Measurements from ENCODE around the gene TMEM121.
"Not testable (repeated sequence)": the region's sequence is repeated elsewhere in the genome, so short reads cannot be mapped to it uniquely, and the experiment has no call there.

The TMEM121 gene

GRCh38 chr14:105547072-105547471 lies 20.7 kb downstream of the TMEM121 start:
- DNase-seq (ENCODE audit: low read depth): not testable (repeated sequence)

GRCh38 chr14:105547741-105548169 lies 21.4 kb downstream of the TMEM121 start:
- no peak for DNase-seq (ENCODE audit: low read depth)

GRCh38 chr14:105549481-105549880 lies 23.1 kb downstream of the TMEM121 start:
- no peak for DNase-seq (ENCODE audit: low read depth)

- no peak for DNase-seq (ENCODE audit: low read depth)
Observed at GRCh38 chr14:105554022-105554421, 27.6 kb downstream of the TMEM121 start.

- no peak for DNase-seq (ENCODE audit: low read depth)
Observed at GRCh38 chr14:105554523-105554922, 28.1 kb downstream of the TMEM121 start.

- DNase-seq (ENCODE audit: low read depth): not testable (repeated sequence)
Observed at GRCh38 chr14:105557671-105558070, 31.3 kb downstream of the TMEM121 start.

GRCh38 chr14:105558449-105559154 lies 32.2 kb downstream of the TMEM121 start:
- not testable (repeated sequence) for DNase-seq (ENCODE audit: low read depth)

GRCh38 chr14:105559384-105560047 lies 33.1 kb downstream of the TMEM121 start:
- not testable (repeated sequence) for DNase-seq (ENCODE audit: low read depth)

GRCh38 chr14:105560048-105560669 lies 33.8 kb downstream of the TMEM121 start:
- DNase-seq (ENCODE audit: low read depth): not testable (repeated sequence)

- DNase-seq (ENCODE audit: low read depth): not testable (repeated sequence)
Observed at GRCh38 chr14:105561345-105561744, 35.0 kb downstream of the TMEM121 start.

GRCh38 chr14:105562713-105563346 lies 36.4 kb downstream of the TMEM121 start:
- no peak for DNase-seq (ENCODE audit: low read depth)

GRCh38 chr14:105563347-105563737 lies 37.0 kb downstream of the TMEM121 start:
- DNase-seq (ENCODE audit: low read depth): no peak

GRCh38 chr14:105564536-105564935 lies 38.2 kb downstream of the TMEM121 start:
- not testable (repeated sequence) for DNase-seq (ENCODE audit: low read depth)

GRCh38 chr14:105565185-105565919 lies 39.0 kb downstream of the TMEM121 start:
- DNase-seq (ENCODE audit: low read depth): not testable (repeated sequence)

GRCh38 chr14:105566248-105567163 lies 40.1 kb downstream of the TMEM121 start:
- DNase-seq (ENCODE audit: low read depth): not testable (repeated sequence)

- not testable (repeated sequence) for DNase-seq (ENCODE audit: low read depth)
Observed at GRCh38 chr14:105567164-105568103, 41.1 kb downstream of the TMEM121 start.

- not testable (repeated sequence) for DNase-seq (ENCODE audit: low read depth)
Observed at GRCh38 chr14:105568140-105568843, 41.9 kb downstream of the TMEM121 start.

- no peak for DNase-seq (ENCODE audit: low read depth)
Observed at GRCh38 chr14:105568859-105569766, 42.7 kb downstream of the TMEM121 start.

Data from GM04504 (cell line).